GM10266 (cell line): ENCODE data around the gene RNF31.

ENCODE experiments used
- DNase-seq: peaks from one replicate; pipeline ENCODE4 v3.0.0; 2012; ENCODE audit errors: extremely low spot score
- CTCF ChIP-seq: IDR thresholded peaks from 2 replicates; pipeline ENCODE4 v1.5.1; 2012; ENCODE audit warnings: mild to moderate bottlenecking, low read depth; ENCODE audit not compliant: control insufficient read depth, insufficient read depth; ENCODE audit errors: missing control alignments

Gene RNF31

GRCh38 chr14:24147761-24148428 lies 597 bp downstream of the RNF31 start:
- no peak for TF ChIP-seq CTCF

GRCh38 chr14:24149302-24149969 lies 2.1 kb downstream of the RNF31 start:
- TF ChIP-seq CTCF: no peak
- DNase-seq: no peak

More at GRCh38 chr14:24147761-24148428, 597 bp downstream of the RNF31 start:
- no peak for DNase-seq

- TF ChIP-seq CTCF: no peak
- DNase-seq: no peak
Measured at GRCh38 chr14:24150061-24150460, 2.8 kb downstream of the RNF31 start.

GRCh38 chr14:24150567-24150966 lies 3.3 kb downstream of the RNF31 start:
- no peak for DNase-seq
- no peak for TF ChIP-seq CTCF

- TF ChIP-seq CTCF: no peak
- DNase-seq: no peak
Measured at GRCh38 chr14:24150993-24151392, 3.7 kb downstream of the RNF31 start.

GRCh38 chr14:24151404-24152080 lies 4.2 kb downstream of the RNF31 start:
- TF ChIP-seq CTCF: no peak
- no peak for DNase-seq

- no peak for TF ChIP-seq CTCF
- no peak for DNase-seq
Measured at GRCh38 chr14:24155100-24155499, 7.8 kb downstream of the RNF31 start.
